Stimulated activated CD4-positive, alpha-beta T cell treated with anti-CD3 and anti-CD28 coated beads, Interleukin-1b, Interleukin-23, amount 100 ng/mL, for 48 hours (primary cell): ENCODE results near the gene ZNF579.

Experiments used
- DNase-seq: peaks from one replicate; pipeline ENCODE4 v3.0.0-alpha.2; 2020

Gene ZNF579, protein sequence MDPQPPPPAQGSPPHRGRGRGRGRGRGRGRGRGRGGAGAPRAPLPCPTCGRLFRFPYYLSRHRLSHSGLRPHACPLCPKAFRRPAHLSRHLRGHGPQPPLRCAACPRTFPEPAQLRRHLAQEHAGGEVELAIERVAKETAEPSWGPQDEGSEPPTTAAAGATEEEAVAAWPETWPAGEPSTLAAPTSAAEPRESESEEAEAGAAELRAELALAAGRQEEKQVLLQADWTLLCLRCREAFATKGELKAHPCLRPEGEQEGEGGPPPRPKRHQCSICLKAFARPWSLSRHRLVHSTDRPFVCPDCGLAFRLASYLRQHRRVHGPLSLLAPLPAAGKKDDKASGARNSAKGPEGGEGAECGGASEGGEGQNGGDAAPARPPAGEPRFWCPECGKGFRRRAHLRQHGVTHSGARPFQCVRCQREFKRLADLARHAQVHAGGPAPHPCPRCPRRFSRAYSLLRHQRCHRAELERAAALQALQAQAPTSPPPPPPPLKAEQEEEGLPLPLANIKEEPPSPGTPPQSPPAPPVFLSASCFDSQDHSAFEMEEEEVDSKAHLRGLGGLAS

DNA sequence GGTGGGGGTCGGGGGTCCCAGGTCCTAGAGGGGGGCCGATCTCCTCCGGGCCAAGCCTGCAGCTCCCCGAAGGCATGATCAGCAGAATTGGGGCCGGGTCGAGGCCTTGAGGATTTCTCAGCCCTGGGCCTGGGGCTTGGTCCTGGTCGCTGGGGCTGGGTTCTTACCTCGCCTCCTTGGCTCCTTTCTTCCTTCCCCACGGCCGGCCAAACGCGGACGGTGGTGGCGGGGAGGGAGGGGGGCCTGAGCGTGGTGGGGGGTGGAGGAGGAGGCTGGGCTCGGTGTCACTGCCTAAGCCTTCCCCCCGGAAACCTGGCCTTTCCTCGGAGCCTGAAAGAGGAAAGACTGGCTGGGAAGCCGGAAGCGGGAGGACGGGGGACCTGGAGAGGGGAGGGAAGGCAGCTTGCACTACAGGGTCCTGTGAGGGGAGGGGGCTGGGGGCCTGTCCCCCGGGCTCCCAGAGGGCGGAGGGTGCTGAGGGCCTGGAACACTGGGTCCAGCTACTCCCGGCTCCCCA is at the start of gene ZNF579:
Gene ZNF579, minus strand, starts transcription at position 221 of the 517 bp plus-strand sequence. CDS start 1,209 bp downstream, outside the sequence.
- peak; percentile 85 for DNase-seq

DNA sequence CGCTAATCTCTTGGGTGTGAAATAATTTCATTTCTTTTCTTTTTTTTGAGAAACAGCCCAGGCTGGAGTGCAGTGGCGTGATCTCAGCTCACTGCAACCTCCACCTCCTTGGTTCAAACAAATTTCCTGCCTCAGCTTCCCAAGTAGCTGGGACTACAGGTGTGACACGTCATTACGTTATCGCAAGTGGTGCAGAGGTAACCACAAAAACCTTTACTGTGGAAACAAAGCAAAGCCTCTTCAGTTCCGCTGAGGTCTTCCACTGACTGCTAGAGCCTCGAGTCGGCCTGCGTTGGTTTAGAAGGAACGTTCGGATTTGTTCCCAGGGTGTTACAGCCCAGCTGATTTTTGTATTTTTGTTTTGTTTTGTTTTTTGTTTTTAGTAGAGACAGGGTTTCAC is 45.7 kb upstream of the ZNF579 start:
- DNase-seq, result peak; percentile 52

GRCh38 chr19:55625004-55625326 is 44.3 kb upstream of the ZNF579 start:
- no peak for DNase-seq

DNA sequence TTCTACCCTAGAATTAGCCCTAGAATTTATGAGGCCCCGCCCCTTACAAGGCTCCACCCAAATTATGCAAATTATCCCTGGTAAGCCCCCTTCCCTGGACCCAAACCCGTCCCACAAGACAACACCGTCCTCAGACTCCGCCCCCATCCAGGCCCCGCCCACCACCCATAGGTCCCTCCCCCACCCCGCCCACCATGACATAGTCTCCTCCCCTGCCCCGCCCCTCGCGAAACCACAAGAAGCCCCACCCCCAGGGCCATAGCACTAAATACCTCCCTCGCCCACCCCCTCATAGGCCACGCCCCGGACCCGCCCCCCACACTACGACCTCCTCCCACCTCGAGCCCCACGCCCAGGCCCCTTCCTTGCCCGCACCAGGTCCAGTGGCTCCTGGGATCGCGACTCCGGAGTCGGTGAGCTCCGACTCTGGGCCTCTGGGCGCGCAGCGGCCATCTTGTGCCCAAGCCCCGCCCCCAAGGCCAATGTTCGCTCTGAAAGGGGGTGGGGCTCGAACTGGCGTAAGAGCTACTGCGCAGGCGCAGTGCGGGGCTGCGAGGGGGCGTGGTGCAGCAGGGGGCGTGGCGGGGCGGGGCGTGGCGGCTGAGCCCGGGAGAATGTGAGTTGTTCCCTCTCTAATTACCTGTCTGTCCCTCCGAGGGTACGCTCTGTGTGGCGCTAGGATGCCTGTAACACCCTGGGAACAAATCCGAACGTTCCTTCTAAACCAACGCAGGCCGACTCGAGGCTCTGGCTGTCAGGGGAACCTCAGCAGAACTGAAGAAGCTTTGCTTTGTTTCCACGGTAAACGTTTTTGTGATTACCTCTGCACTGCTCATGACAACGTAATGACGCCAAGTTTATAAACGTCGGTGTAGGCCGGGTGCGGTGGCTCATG is 43.7 kb upstream of the ZNF579 start, which contains the start of gene ZNF784:
Gene ZNF784, minus strand, starts transcription at position 458 of the 895 bp plus-strand sequence. Its CDS starts 5 bp downstream, at position 453.
- peak; percentile 93 for DNase-seq

DNA sequence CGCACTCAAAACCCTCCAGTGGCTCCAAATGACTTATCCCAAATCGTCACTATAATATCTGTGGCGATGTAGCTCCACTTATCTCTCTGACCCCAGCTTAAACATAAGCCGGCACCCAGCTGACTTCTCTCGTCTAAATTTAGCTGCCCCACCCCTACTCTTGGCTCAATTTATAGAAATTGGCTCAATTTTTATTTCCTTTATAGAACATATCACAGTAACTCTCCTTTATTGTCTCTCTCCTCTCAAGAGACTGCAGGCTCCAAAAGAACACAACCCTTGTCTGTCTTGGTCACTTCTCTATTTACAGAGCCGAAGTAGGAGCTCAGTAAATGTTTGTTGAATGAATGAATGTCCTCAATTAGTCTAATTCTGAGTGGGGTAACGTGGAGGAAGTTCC is 42.9 kb upstream of the ZNF579 start:
- no peak for DNase-seq

- DNase-seq, result no peak
Measured at GRCh38 chr19:55623130-55623529, 42.5 kb upstream of the ZNF579 start.

- no peak for DNase-seq
Measured at GRCh38 chr19:55622242-55622969, 41.8 kb upstream of the ZNF579 start.

GRCh38 chr19:55621673-55622231 is 41.1 kb upstream of the ZNF579 start:
- no peak for DNase-seq

- DNase-seq, result no peak
Measured at GRCh38 chr19:55621205-55621672, 40.6 kb upstream of the ZNF579 start.

- peak; percentile 44 for DNase-seq
Measured at GRCh38 chr19:55620410-55621204, 40.0 kb upstream of the ZNF579 start.

DNA sequence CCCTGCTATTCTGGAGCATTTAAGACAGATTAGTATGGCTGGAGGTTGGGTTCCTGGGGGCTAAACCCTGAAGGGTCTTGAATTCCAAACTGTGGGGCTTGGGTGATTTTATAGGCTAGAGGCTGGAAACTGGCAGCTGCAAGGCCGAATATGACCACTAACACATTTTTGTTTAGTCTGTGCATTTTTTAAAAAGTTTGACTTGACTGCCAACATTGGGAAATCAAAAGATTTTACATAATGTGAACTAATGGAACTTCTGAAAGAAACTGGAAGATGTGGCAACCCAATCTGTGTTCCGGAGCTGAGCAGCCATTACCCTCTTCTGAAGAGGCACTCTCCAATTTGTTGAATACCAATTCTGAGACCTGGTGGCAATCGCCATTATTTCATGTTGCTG is 38.6 kb upstream of the ZNF579 start:
- DNase-seq, result no peak

- DNase-seq, result no peak
Measured at GRCh38 chr19:55618426-55618825, 37.8 kb upstream of the ZNF579 start.

GRCh38 chr19:55617426-55617825 is 36.8 kb upstream of the ZNF579 start:
- no peak for DNase-seq

DNA sequence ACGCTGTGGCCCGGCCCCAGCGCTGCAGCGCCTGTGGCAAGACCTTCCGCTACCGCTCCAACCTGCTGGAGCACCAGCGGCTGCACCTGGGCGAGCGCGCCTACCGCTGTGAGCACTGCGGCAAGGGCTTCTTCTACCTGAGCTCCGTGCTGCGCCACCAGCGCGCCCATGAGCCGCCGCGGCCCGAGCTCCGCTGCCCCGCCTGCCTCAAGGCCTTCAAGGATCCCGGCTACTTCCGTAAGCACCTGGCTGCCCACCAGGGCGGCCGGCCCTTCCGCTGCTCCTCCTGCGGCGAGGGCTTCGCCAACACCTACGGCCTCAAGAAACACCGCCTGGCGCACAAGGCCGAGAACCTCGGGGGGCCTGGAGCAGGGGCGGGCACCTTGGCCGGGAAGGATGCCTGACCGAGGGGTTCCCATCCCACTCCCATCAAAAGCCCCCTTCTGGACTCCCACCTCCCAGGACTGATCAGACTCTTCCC is 35.8 kb upstream of the ZNF579 start:
- no peak for DNase-seq

DNA sequence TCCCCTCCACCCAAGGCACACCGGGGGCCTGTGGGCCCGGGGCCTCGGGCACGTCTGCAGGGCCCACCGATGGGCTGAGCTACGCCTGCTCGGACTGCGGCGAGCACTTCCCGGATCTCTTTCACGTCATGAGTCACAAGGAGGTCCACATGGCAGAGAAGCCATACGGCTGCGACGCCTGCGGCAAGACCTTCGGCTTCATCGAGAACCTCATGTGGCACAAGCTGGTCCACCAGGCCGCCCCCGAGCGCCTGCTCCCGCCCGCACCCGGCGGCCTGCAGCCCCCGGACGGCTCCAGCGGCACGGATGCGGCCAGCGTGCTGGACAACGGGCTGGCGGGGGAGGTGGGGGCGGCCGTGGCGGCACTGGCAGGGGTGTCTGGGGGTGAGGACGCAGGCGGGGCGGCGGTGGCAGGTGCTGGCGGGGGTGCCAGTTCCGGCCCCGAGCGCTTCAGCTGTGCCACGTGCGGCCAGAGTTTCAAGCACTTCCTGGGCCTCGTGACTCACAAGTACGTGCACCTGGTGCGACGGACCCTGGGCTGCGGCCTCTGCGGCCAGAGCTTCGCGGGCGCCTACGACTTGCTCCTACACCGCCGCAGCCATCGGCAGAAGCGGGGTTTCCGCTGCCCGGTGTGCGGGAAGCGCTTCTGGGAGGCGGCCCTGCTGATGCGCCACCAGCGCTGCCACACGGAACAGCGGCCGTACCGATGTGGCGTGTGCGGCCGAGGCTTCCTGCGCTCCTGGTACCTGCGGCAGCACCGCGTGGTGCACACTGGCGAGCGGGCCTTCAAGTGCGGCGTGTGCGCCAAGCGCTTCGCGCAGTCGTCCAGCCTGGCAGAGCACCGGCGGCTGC is 35.1 kb upstream of the ZNF579 start:
- no peak for DNase-seq

GRCh38 chr19:55614711-55615542 is 34.3 kb upstream of the ZNF579 start:
- no peak for DNase-seq

DNA sequence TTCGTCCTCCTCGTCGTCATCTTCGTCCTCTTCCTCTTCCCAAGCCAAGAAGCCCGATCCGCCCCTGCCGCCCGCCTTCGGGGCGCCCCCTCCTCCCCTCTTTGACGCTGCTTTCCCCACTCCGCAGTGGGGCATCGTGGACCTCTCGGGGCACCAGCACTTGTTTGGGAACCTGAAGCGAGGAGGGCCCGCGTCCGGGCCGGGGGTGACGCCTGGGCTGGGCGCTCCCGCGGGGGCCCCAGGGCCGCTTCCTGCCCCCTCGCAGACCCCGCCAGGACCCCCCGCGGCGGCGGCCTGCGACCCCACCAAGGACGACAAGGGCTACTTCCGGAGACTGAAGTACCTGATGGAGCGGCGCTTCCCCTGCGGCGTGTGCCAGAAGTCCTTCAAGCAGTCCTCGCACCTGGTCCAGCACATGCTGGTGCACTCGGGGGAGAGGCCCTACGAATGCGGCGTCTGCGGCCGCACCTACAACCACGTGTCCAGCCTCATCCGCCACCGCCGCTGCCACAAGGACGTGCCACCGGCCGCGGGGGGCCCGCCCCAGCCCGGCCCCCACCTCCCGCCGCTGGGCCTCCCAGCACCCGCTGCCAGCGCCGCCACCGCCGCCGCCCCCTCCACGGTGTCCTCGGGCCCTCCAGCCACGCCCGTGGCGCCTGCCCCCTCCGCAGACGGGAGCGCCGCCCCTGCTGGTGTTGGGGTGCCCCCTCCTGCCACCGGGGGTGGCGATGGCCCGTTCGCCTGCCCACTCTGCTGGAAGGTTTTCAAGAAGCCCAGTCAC is 33.5 kb upstream of the ZNF579 start:
- no peak for DNase-seq

DNA sequence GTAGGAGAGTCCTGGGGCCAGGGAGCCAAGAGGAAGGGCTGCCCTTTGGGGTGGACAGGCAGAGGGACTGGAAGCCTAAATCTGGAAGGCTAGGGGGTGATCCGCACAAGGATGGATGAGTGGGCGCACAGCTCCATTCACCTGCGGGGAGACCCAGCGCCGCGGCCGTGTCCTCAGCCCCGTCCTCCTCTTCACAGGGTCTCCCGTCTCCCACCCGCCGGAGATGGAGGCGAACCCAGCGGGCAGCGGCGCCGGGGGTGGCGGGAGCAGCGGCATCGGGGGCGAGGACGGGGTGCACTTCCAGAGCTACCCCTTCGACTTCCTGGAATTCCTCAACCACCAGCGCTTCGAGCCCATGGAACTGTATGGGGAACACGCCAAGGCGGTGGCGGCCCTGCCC is 32.7 kb upstream of the ZNF579 start:
- DNase-seq, result no peak
